Activated CD4-positive, alpha-beta T cell treated with anti-CD3 and anti-CD28 coated beads for 36 hours (primary cell): Measurements from ENCODE around the gene MRGPRX2. TPM values are rescaled to one million over a fixed set of nuclear protein-coding genes. Genes with fewer than 3 reads are reported as not detected.

Experiments used
- total RNA-seq, 2 experiments: library from RNA; stranded (reverse); gene quantifications; one replicate each; pipeline ENCODE4 v1.2.3, GENCODE V29; 2021

MRGPRX2 gene
- total RNA-seq, 2 experiments from 2014 or later = not detected

Other genes with a start within 250 kb of the MRGPRX2 start
- gene MRGPRX1, start 121.3 kb downstream of the MRGPRX2 start, total RNA-seq = not detected
- gene ZDHHC13, start 56.5 kb upstream of the MRGPRX2 start, total RNA-seq = 10 to 100 TPM; 22.9 to 25.9 TPM
- not detected for gene CSRP3, start 141.3 kb upstream of the MRGPRX2 start, total RNA-seq
- gene E2F8, start 180.2 kb upstream of the MRGPRX2 start, total RNA-seq = 10 to 100 TPM; 18.0 to 22.2 TPM